MM.1S (cell line): ENCODE results near the gene ARHGEF25.

ENCODE experiments used
- CTCF ChIP-seq: fragments of 300-600 bp; sonication (generic); IDR thresholded peaks from 2 replicates; pipeline ENCODE4 v1.5.1; 2016; ENCODE audit warnings: antibody characterized with exemption, low read length, mixed read lengths
- EZH2phosphoT487 ChIP-seq: fragments of 300-600 bp; sonication (generic); IDR thresholded peaks from 2 replicates; pipeline ENCODE4 v1.6.1; 2018; ENCODE audit warnings: antibody characterized with exemption, low read length

- TF ChIP-seq CTCF: no peak
- no peak for TF ChIP-seq EZH2phosphoT487
Observed at GRCh38 chr12:57655541-57656240, 44.5 kb downstream of the ARHGEF25 start.
